HepG2 (cell line): ENCODE measurements around the gene ELMO2. TPM values are rescaled to one million over a fixed set of nuclear protein-coding genes. Genes with fewer than 3 reads are reported as not detected.

Experiments used
- AGO1 ChIP-seq: fragments of 200-400 bp; formaldehyde crosslinking; IDR thresholded peaks from 2 replicates; pipeline ENCODE4 v1.6.1; 2017; ENCODE audit warnings: mild to moderate bottlenecking, low read depth, low read length, moderate library complexity; ENCODE audit not compliant: poor library complexity, severe bottlenecking
- ATM ChIP-seq: fragments of 450-650 bp; IDR thresholded peaks from 2 replicates; pipeline ENCODE4 v1.7.1; 2017; ENCODE audit warnings: mild to moderate bottlenecking, borderline replicate concordance
- CREB1 ChIP-seq, 2 experiments: fragments of 450-650 bp in 1 of 2; IDR thresholded peaks; 2 replicates each; pipeline ENCODE4 v1.6.1; 2016 to 2017; ENCODE audit warnings: control low read depth in 1 of 2, mild to moderate bottlenecking in 1 of 2, missing compliant biosample characterization in 1 of 2, missing genetic modification characterization in 1 of 2
- DMAP1 ChIP-seq: IDR thresholded peaks from 2 replicates; pipeline ENCODE4 v1.6.1; 2016
- HDAC2 ChIP-seq: sonication (generic); formaldehyde crosslinking; IDR thresholded peaks from 2 replicates; pipeline ENCODE4 v1.4.0; 2020; ENCODE audit warnings: missing genetic modification reagents
- HDAC6 ChIP-seq: fragments of 200-600 bp; sonication (generic); IDR thresholded peaks from 2 replicates; pipeline ENCODE4 v1.7.0; 2017; ENCODE audit warnings: mild to moderate bottlenecking, antibody characterized with exemption, low read length, low read depth
- HOXD1 ChIP-seq: sonication (generic); formaldehyde crosslinking; IDR thresholded peaks from 2 replicates; pipeline ENCODE4 v1.5.0; 2020; ENCODE audit warnings: missing genetic modification reagents
- JARID2 ChIP-seq: sonication (generic); formaldehyde crosslinking; IDR thresholded peaks from 2 replicates; pipeline ENCODE4 v1.8.1; 2023; ENCODE audit warnings: missing genetic modification reagents, inconsistent platforms; ENCODE audit not compliant: insufficient replicate concordance
- KDM5A ChIP-seq: fragments of 200-600 bp; sonication (generic); IDR thresholded peaks from 2 replicates; pipeline ENCODE4 v1.7.0; 2018; ENCODE audit warnings: antibody characterized with exemption, mild to moderate bottlenecking, low read length, borderline replicate concordance
- MIER2 ChIP-seq: IDR thresholded peaks from 2 replicates; pipeline ENCODE4 v1.6.1; 2016; ENCODE audit warnings: missing biosample characterization, missing genetic modification reagents
- MLX ChIP-seq: IDR thresholded peaks from 2 replicates; pipeline ENCODE4 v1.6.1; 2016
- NCOR1 ChIP-seq: fragments of 200-600 bp; sonication (generic); IDR thresholded peaks from 2 replicates; pipeline ENCODE4 v1.7.0; 2017; ENCODE audit warnings: antibody characterized with exemption, low read length, borderline replicate concordance
- NFIB ChIP-seq: sonication (generic); formaldehyde crosslinking; IDR thresholded peaks from 2 replicates; pipeline ENCODE4 v1.9.0; 2021; ENCODE audit warnings: missing genetic modification reagents, mild to moderate bottlenecking, borderline replicate concordance
- RELA ChIP-seq: sonication (generic); formaldehyde crosslinking; IDR thresholded peaks from 2 replicates; pipeline ENCODE4 v1.4.0; 2020; ENCODE audit warnings: missing genetic modification reagents
- SALL1 ChIP-seq: sonication (generic); formaldehyde crosslinking; IDR thresholded peaks from 2 replicates; pipeline ENCODE4 v1.8.0; 2022; ENCODE audit warnings: mild to moderate bottlenecking, missing genetic modification reagents
- SP1 ChIP-seq, 2 experiments: fragments of 450-650 bp in 1 of 2; sonication (generic) in 1 of 2; formaldehyde crosslinking in 1 of 2; IDR thresholded peaks; 2 replicates each; pipeline versions ENCODE4 v1.4.0 to v1.6.1; 2016 to 2020; ENCODE audit warnings: missing genetic modification reagents in 1 of 2
- SRSF4 ChIP-seq: fragments of 200-400 bp; formaldehyde crosslinking; IDR thresholded peaks from one replicate; pipeline ENCODE4 v1.6.1; 2018; ENCODE audit warnings: mild to moderate bottlenecking, low read depth, low read length, moderate library complexity; ENCODE audit not compliant: poor library complexity, severe bottlenecking
- TSC22D2 ChIP-seq: sonication (generic); formaldehyde crosslinking; IDR thresholded peaks from 2 replicates; pipeline ENCODE4 v1.5.1; 2020; ENCODE audit warnings: missing genetic modification reagents, mild to moderate bottlenecking, borderline replicate concordance
- ZNF121 ChIP-seq: sonication (generic); formaldehyde crosslinking; IDR thresholded peaks from 2 replicates; pipeline ENCODE4 v1.5.0; 2020; ENCODE audit warnings: mild to moderate bottlenecking, missing genetic modification reagents
- ZNF232 ChIP-seq: sonication (generic); formaldehyde crosslinking; IDR thresholded peaks from 2 replicates; pipeline ENCODE4 v1.4.0; 2020; ENCODE audit warnings: missing genetic modification reagents, borderline replicate concordance
- ZNF605 ChIP-seq: sonication (generic); formaldehyde crosslinking; IDR thresholded peaks from 2 replicates; pipeline ENCODE4 v1.8.0; 2022; ENCODE audit warnings: mild to moderate bottlenecking, missing genetic modification reagents
- ZNF746 ChIP-seq: sonication (generic); formaldehyde crosslinking; IDR thresholded peaks from 2 replicates; pipeline ENCODE4 v1.8.0; 2022; ENCODE audit warnings: mild to moderate bottlenecking, missing genetic modification reagents
- ZNF772 ChIP-seq: sonication (generic); formaldehyde crosslinking; IDR thresholded peaks from 2 replicates; pipeline ENCODE4 v1.5.0; 2020; ENCODE audit warnings: mild to moderate bottlenecking, missing genetic modification reagents
- ZNF816 ChIP-seq: sonication (generic); formaldehyde crosslinking; IDR thresholded peaks from 2 replicates; pipeline ENCODE4 v1.8.0; 2022; ENCODE audit warnings: missing genetic modification reagents, mild to moderate bottlenecking, borderline replicate concordance
- polyA plus RNA-seq, 8 experiments: library from polyadenylated mRNA; depleted of rRNA in 3 of 8; stranded (reverse) in 7 of 8; unstranded in 1 of 8; fragments of >200 nt; fragmentation: Illumina TruSeq in 4 of 8; extraction: Trizol in 4 of 8; gene quantifications; 2 replicates each; pipeline versions ENCODE4 v1.2.1 to v1.2.3, GENCODE V29; 2011 to 2016; ENCODE audit warnings: low read depth in 4 of 8, missing spikeins in 1 of 8, mixed read lengths in 1 of 8; ENCODE audit not compliant: insufficient read depth in 1 of 8
- total RNA-seq, 5 experiments: library from RNA; depleted of rRNA; stranded (reverse); fragments of >200 nt; fragmentation: Illumina TruSeq; extraction: Trizol; gene quantifications; 2 replicates each; pipeline ENCODE4 v1.2.3, GENCODE V29; 2016; ENCODE audit warnings: low read depth in 1 of 5
- TF ChIP-seq, protein P1 (sequence below): sonication (generic); formaldehyde crosslinking; IDR thresholded peaks from 2 replicates; pipeline ENCODE4 v1.4.0; 2020; ENCODE audit warnings: mild to moderate bottlenecking, missing genetic modification reagents, borderline replicate concordance
- TF ChIP-seq, protein P2 (sequence below): sonication (generic); formaldehyde crosslinking; IDR thresholded peaks from 2 replicates; pipeline ENCODE4 v1.4.0; 2020; ENCODE audit warnings: mild to moderate bottlenecking, low read depth, missing genetic modification reagents

ELMO2 gene
- total and polyA plus RNA-seq, 2 of the 13 experiments (the other 11 are each of a cell fraction or from before 2014, with no cell fraction given) = 30.6 to 35.7 TPM

DNA sequence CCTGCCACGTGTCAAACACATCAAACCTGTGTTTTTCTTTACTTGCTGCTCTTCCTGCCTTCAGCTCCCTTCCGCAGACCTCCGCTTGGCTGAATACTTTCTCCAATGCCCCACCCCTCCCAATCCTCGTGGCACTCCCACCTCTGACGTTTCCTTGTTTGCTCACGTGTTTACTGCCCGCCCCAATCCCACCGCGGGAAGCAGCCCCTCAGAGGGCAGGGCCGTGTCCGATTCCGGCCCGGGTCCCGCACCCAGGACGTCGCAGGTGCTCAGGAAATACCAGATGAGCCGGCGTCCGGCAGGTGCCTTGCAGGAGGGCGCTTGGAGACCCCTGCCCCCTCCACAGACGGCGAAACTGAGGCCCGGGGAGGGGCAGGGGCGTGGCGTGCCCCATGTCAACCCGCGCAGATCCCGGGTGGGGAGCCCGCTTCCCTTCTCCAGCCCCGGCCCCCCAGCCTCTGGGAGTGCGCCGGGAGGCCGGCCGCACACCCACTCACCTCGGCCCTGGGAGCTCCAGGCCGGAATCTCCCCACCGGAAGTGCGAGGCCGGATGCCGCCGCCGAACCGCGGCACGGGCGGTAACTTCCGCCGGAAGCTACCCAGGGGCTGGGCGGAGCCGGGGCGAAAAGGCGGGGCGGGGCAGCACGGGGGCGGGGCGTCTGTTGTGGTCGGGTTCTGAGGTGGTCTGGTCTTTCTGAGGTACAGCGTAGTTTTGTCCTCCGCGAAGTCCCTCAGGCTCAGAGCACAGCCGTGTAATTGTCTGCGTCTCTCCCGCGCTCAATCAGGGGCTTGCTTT, 42.3 kb downstream of the ELMO2 start (continued):
- TF ChIP-seq HOXD1 (CRISPR knock-in tag) (peak; percentile 81; the same call in 1 of the 2 replicates), ATM (no peak), AGO1 (peak; percentile 88), CREB1 (IDR thresholded peaks at IDR 0.05) (peak; percentile 82), CREB1 (CRISPR knock-in tag; IDR thresholded peaks at IDR 0.05) (peak; percentile 93), KDM5A (peak; percentile 96), TSC22D2 (CRISPR knock-in tag) (peak; percentile 93), SALL1 (peak; percentile 82), JARID2 (CRISPR knock-in tag) (no peak), MLX (peak; percentile 74; the same call in 1 of the 2 replicates), RELA (peak; percentile 75; the same call in 1 of the 2 replicates), HDAC6 (0 out of 2 replicates have a peak, but pooled peaks have one; percentile 67), ZNF605 (CRISPR knock-in tag) (peak; percentile 99), SRSF4 (no peak), DMAP1 (CRISPR knock-in tag) (peak; percentile 98), NFIB (no peak), NCOR1 (peak; percentile 60; the same call in 1 of the 2 replicates), ZNF746 (peak; percentile 84), SP1 (IDR thresholded peaks at IDR 0.05) (no peak), SP1 (CRISPR knock-in tag; IDR thresholded peaks at IDR 0.05) (peak; percentile 89), ZNF816 (CRISPR knock-in tag) (peak; percentile 99), ZNF121 (no peak), ZNF232 (CRISPR knock-in tag) (peak; percentile 84), ZNF772 (CRISPR knock-in tag) (peak; percentile 97), MIER2 (CRISPR knock-in tag) (peak; percentile 63; the same call in 1 of the 2 replicates), HDAC2 (peak; percentile 87)
- TF ChIP-seq, protein P1, sequence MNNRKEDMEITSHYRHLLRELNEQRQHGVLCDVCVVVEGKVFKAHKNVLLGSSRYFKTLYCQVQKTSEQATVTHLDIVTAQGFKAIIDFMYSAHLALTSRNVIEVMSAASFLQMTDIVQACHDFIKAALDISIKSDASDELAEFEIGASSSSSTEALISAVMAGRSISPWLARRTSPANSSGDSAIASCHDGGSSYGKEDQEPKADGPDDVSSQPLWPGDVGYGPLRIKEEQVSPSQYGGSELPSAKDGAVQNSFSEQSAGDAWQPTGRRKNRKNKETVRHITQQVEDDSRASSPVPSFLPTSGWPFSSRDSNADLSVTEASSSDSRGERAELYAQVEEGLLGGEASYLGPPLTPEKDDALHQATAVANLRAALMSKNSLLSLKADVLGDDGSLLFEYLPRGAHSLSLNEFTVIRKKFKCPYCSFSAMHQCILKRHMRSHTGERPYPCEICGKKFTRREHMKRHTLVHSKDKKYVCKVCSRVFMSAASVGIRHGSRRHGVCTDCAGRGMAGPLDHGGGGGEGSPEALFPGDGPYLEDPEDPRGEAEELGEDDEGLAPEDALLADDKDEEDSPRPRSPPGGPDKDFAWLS (CRISPR knock-in tag) = no peak
- TF ChIP-seq, protein P2, sequence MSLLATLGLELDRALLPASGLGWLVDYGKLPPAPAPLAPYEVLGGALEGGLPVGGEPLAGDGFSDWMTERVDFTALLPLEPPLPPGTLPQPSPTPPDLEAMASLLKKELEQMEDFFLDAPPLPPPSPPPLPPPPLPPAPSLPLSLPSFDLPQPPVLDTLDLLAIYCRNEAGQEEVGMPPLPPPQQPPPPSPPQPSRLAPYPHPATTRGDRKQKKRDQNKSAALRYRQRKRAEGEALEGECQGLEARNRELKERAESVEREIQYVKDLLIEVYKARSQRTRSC = peak; percentile 80; the same call in 1 of the 2 replicates
